Measurements from ENCODE around the gene NPAS3.
A peak's percentile ranks its signal among the peaks of the same experiment; 100 is the strongest.

The NPAS3 gene

DNA sequence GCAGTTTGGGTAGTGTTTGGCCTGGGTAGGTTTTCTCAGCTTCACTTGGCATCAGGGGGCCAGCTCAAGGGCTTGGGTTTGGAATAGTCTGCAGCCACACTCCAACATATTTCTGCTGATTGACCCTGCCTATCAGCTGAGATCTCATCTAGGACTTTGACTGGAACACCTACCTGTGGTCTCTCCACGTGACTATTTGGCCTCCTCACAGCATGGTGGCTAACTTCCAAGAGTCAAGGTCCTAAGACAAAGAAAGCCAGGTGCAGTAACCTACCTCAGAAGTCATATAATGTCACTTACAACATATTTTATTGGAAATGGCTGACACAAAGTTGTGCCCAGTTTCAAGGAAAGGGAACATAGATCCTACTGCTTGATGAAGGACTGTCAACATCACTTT is 531.2 kb downstream of the NPAS3 start:
- Histone ChIP-seq H3K9me3 (ENCODE audit: insufficient read depth, low read depth, low read length) (no peaks in the 10 kb centered on the region), H2AFZ (ENCODE audit: low read length) (no peak overlapping the region), H3K27me3 (ENCODE audit: insufficient read depth, low read length, poor library complexity, severe bottlenecking) (no peaks in the 10 kb centered on the region), H3F3A (ENCODE audit: low read depth) (no peaks in the 10 kb centered on the region), H3K79me2 (ENCODE audit: insufficient read depth, low read length) (no peaks in the 10 kb centered on the region), H3K9ac (ENCODE audit: low read depth, low read length, poor library complexity, severe bottlenecking) (no peak overlapping the region), H4K20me1 (ENCODE audit: insufficient read depth, low read length, poor library complexity, severe bottlenecking) (no peaks in the 10 kb centered on the region), H3K4me3 (ENCODE audit: low read length, poor library complexity, severe bottlenecking) (no peak overlapping the region), H3K9me2 (replicated peaks; ENCODE audit: low read depth, low read length) (no peaks in the 10 kb centered on the region), H3K4me2 (ENCODE audit: low read depth, low read length, poor library complexity, severe bottlenecking) (no peak overlapping the region), H3K4me1 (ENCODE audit: insufficient read depth, low read length, poor library complexity, severe bottlenecking) (no peaks in the 10 kb centered on the region), H3K36me3 (ENCODE audit: insufficient read depth, low read length) (no peaks in the 10 kb centered on the region)
- TF ChIP-seq, protein P1, sequence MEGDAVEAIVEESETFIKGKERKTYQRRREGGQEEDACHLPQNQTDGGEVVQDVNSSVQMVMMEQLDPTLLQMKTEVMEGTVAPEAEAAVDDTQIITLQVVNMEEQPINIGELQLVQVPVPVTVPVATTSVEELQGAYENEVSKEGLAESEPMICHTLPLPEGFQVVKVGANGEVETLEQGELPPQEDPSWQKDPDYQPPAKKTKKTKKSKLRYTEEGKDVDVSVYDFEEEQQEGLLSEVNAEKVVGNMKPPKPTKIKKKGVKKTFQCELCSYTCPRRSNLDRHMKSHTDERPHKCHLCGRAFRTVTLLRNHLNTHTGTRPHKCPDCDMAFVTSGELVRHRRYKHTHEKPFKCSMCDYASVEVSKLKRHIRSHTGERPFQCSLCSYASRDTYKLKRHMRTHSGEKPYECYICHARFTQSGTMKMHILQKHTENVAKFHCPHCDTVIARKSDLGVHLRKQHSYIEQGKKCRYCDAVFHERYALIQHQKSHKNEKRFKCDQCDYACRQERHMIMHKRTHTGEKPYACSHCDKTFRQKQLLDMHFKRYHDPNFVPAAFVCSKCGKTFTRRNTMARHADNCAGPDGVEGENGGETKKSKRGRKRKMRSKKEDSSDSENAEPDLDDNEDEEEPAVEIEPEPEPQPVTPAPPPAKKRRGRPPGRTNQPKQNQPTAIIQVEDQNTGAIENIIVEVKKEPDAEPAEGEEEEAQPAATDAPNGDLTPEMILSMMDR (conservative IDR thresholded peaks at IDR 0.05; ENCODE audit: low read length), result no peak
- no peak for TF ChIP-seq EZH2phosphoT487 (IDR thresholded peaks at IDR 0.05; ENCODE audit: borderline replicate concordance)

DNA sequence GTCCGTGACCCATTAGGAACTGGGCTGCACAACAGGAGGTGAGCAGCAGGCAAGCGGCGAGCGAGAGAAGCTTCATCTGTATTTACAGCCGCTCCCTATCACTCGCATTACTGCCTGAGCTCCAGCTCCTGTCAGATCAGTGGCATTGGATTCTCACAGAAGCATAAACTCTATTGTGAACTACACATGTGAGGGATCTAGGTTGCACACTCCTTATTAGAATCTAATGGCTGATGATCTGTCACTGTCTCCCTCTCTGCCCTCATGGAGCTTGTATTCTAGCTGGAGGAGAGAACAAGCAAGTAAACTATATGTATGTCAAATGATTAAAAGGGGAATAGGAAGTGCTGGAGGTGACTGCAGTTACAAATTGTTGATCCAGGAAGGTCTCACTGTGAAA is 533.1 kb downstream of the NPAS3 start:
- Histone ChIP-seq H3K36me3 (ENCODE audit: insufficient read depth, low read length) (no peaks in the 10 kb centered on the region), H3K27me3 (ENCODE audit: insufficient read depth, low read length, poor library complexity, severe bottlenecking) (no peaks in the 10 kb centered on the region), H3F3A (ENCODE audit: low read depth) (no peaks in the 10 kb centered on the region), H2AFZ (ENCODE audit: low read length) (no peak overlapping the region), H3K9ac (ENCODE audit: low read depth, low read length, poor library complexity, severe bottlenecking) (no peak overlapping the region), H3K9me3 (ENCODE audit: insufficient read depth, low read depth, low read length) (no peaks in the 10 kb centered on the region), H3K4me3 (ENCODE audit: low read length, poor library complexity, severe bottlenecking) (no peak overlapping the region), H3K9me2 (replicated peaks; ENCODE audit: low read depth, low read length) (no peaks in the 10 kb centered on the region), H3K4me1 (ENCODE audit: insufficient read depth, low read length, poor library complexity, severe bottlenecking) (no peaks in the 10 kb centered on the region), H4K20me1 (ENCODE audit: insufficient read depth, low read length, poor library complexity, severe bottlenecking) (no peaks in the 10 kb centered on the region), H3K4me2 (ENCODE audit: low read depth, low read length, poor library complexity, severe bottlenecking) (no peak overlapping the region), H3K79me2 (ENCODE audit: insufficient read depth, low read length) (no peaks in the 10 kb centered on the region)
- TF ChIP-seq, protein P1 (conservative IDR thresholded peaks at IDR 0.05; ENCODE audit: low read length), result no peak
- no peak for TF ChIP-seq EZH2phosphoT487 (IDR thresholded peaks at IDR 0.05; ENCODE audit: borderline replicate concordance)

DNA sequence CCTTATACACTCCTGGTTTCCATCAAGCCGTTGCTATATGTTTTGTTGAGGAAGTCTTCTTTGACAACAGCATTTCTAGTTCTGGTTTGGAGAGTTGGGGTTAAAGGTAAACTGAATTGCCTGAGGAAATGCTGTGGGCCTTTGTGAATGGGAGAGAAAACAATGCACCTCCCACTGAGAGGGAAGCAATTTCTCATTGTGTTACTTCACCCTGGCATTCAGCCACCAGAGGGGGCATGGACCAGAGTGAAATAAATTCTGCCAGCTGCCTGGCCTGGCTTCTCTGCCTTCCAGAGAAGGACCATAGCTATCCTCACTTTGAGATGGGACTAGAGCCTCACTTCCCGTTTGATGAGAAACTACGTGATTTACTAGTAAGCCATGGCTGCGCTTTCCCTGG is 536.9 kb downstream of the NPAS3 start:
- H3K9me2 ChIP-seq (replicated peaks; ENCODE audit: low read depth, low read length), result no peaks in the 10 kb centered on the region
- H3K27me3 ChIP-seq (ENCODE audit: insufficient read depth, low read length, poor library complexity, severe bottlenecking), result no peaks in the 10 kb centered on the region
- no peaks in the 10 kb centered on the region for H3F3A ChIP-seq (ENCODE audit: low read depth)
- no peaks in the 10 kb centered on the region for H4K20me1 ChIP-seq (ENCODE audit: insufficient read depth, low read length, poor library complexity, severe bottlenecking)
- H3K9me3 ChIP-seq (ENCODE audit: insufficient read depth, low read depth, low read length), result no peaks in the 10 kb centered on the region
- H2AFZ ChIP-seq (ENCODE audit: low read length), result no peak overlapping the region
- no peaks in the 10 kb centered on the region for H3K4me1 ChIP-seq (ENCODE audit: insufficient read depth, low read length, poor library complexity, severe bottlenecking)
- H3K9ac ChIP-seq (ENCODE audit: low read depth, low read length, poor library complexity, severe bottlenecking), result no peak overlapping the region
- no peaks in the 10 kb centered on the region for H3K36me3 ChIP-seq (ENCODE audit: insufficient read depth, low read length)
- H3K4me3 ChIP-seq (ENCODE audit: low read length, poor library complexity, severe bottlenecking), result no peak overlapping the region
- no peak overlapping the region for H3K4me2 ChIP-seq (ENCODE audit: low read depth, low read length, poor library complexity, severe bottlenecking)
- no peak for TF ChIP-seq EZH2phosphoT487 (IDR thresholded peaks at IDR 0.05; ENCODE audit: borderline replicate concordance)
- TF ChIP-seq, protein P1 (conservative IDR thresholded peaks at IDR 0.05; ENCODE audit: low read length), result peak; percentile 71
- H3K79me2 ChIP-seq (ENCODE audit: insufficient read depth, low read length), result no peaks in the 10 kb centered on the region

Data from Loucy (cell line).